Karpas-422 (cell line): ENCODE measurements around the gene ARHGAP22. TPM values are rescaled to one million over a fixed set of nuclear protein-coding genes. Genes with fewer than 3 reads are reported as not detected.

Experiments
- DNase-seq: peaks from one replicate; pipeline ENCODE4 v3.0.0-alpha.2; 2015
- H2AFZ ChIP-seq: fragments of 200-600 bp; sonication (generic); 2 replicates; pipeline ENCODE4 v1.6.1; 2014; ENCODE audit warnings: antibody characterized with exemption, low read length, mixed read lengths
- H3K27ac ChIP-seq: fragments of 200-600 bp; sonication (generic); 2 replicates; pipeline ENCODE4 v1.5.1; 2014; ENCODE audit warnings: mild to moderate bottlenecking, low read length, moderate library complexity
- H3K27me3 ChIP-seq: fragments of 200-600 bp; sonication (generic); 2 replicates; pipeline ENCODE4 v1.6.1; 2014; ENCODE audit warnings: low read length, mixed read lengths
- H3K36me3 ChIP-seq: fragments of 200-600 bp; sonication (generic); 2 replicates; pipeline ENCODE4 v1.6.1; 2014; ENCODE audit warnings: low read length, mixed read lengths; ENCODE audit not compliant: insufficient read depth
- H3K4me1 ChIP-seq: fragments of 200-600 bp; sonication (generic); 2 replicates; pipeline ENCODE4 v1.6.1; 2014; ENCODE audit warnings: mild to moderate bottlenecking, low read length, mixed read lengths
- H3K4me2 ChIP-seq: fragments of 200-600 bp; sonication (generic); 2 replicates; pipeline ENCODE4 v1.6.1; 2014; ENCODE audit warnings: low read length, low read depth, mild to moderate bottlenecking; ENCODE audit not compliant: poor library complexity, severe bottlenecking
- H3K4me3 ChIP-seq: fragments of 200-600 bp; sonication (generic); 2 replicates; pipeline ENCODE4 v1.5.1; 2014; ENCODE audit warnings: mild to moderate bottlenecking, antibody characterized with exemption, low read length, mixed read lengths
- H3K79me2 ChIP-seq: fragments of 200-600 bp; sonication (generic); 2 replicates; pipeline ENCODE4 v1.6.1; 2014; ENCODE audit warnings: mild to moderate bottlenecking, low read length, mixed read lengths
- H3K9ac ChIP-seq: fragments of 200-600 bp; sonication (generic); 2 replicates; pipeline ENCODE4 v1.6.0; 2014; ENCODE audit warnings: low read length
- H3K9me2 ChIP-seq: fragments of 200-600 bp; sonication (generic), shearing (Covaris generic); replicated peaks from 2 replicates; pipeline ENCODE4 v1.6.0; 2014; ENCODE audit warnings: mild to moderate bottlenecking, low read length, moderate library complexity; ENCODE audit not compliant: insufficient read depth
- H3K9me3 ChIP-seq: fragments of 300-700, 200-600 bp; sonication (generic); 2 replicates; pipeline ENCODE4 v1.6.1; 2014; ENCODE audit warnings: low read length, mixed read lengths
- H4K20me1 ChIP-seq: fragments of 200-600 bp; sonication (generic); 2 replicates; pipeline ENCODE4 v1.6.1; 2014; ENCODE audit warnings: mild to moderate bottlenecking, antibody characterized with exemption, low read length, low read depth; ENCODE audit not compliant: insufficient read depth
- total RNA-seq: library from RNA; depleted of rRNA; stranded (reverse); fragments of >200 nt; shearing (Covaris generic); gene quantifications from 2 replicates; pipeline ENCODE4 v1.2.3, GENCODE V29; 2014; ENCODE audit warnings: low replicate concordance

The ARHGAP22 gene
- total RNA-seq, 1 experiment from 2014 or later = 0.07 TPM

GRCh38 chr10:48458662-48459048 is 146.2 kb downstream of the ARHGAP22 start:
- DNase-seq = no peak
- peaks cover 5% of the 10 kb centered on the region for H3K4me1 ChIP-seq

DNA sequence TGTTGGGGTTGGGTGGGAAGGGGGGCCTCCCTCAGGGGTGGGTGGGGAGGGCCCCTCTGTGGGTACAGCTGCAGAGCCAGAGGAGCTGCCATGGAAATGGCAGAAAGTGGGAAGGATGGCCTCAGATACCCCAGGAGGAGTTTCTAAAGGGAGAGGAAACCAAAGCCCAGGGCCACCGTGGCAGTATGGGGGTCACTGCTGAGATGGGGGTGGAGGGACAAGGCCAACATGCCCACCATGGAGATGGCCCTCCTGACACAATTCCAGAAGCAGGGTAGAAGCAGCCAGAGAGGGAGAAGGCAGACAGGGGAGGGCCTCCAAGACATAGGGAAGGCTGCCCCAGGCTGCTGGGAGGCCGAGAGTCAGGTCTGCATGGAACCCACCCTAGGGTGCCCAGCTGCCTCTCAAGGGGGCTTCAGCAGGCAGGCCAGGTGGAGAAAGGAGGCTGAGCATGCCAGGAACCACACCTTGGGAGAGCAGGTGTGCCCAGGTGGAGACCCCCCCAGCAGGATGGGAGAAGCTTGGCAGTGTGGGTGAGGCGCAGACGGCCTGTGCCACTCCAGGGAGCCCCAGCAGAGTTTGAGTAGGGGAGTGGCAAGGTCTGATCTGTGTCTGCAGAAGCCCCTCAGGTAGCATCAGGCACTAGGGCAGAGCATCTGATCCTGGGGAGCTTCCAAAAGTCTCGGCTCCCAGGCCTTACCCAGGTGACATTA is 146.8 kb downstream of the ARHGAP22 start:
- Histone ChIP-seq H3K4me3 (no peak overlapping the region), H3K4me2 (no peak overlapping the region), H3K27ac (no peak overlapping the region), H3K9me3 (no peaks in the 10 kb centered on the region), H3K9ac (no peak overlapping the region), H2AFZ (no peak overlapping the region), H3K9me2 (no peaks in the 10 kb centered on the region), H4K20me1 (no peaks in the 10 kb centered on the region), H3K4me1 (peaks cover 5% of the 10 kb centered on the region), H3K79me2 (no peaks in the 10 kb centered on the region), H3K36me3 (no peaks in the 10 kb centered on the region), H3K27me3 (no peaks in the 10 kb centered on the region)
- DNase-seq = no peak

More at GRCh38 chr10:48458662-48459048, 146.2 kb downstream of the ARHGAP22 start:
- H3K79me2 ChIP-seq = no peaks in the 10 kb centered on the region
- H3K9ac ChIP-seq = no peak overlapping the region
- no peak overlapping the region for H2AFZ ChIP-seq
- no peak overlapping the region for H3K4me2 ChIP-seq
- H4K20me1 ChIP-seq = no peaks in the 10 kb centered on the region
- no peaks in the 10 kb centered on the region for H3K27me3 ChIP-seq
- no peak overlapping the region for H3K27ac ChIP-seq
- H3K4me3 ChIP-seq = no peak overlapping the region
- no peaks in the 10 kb centered on the region for H3K9me2 ChIP-seq
- no peaks in the 10 kb centered on the region for H3K9me3 ChIP-seq
- H3K36me3 ChIP-seq = no peaks in the 10 kb centered on the region

DNA sequence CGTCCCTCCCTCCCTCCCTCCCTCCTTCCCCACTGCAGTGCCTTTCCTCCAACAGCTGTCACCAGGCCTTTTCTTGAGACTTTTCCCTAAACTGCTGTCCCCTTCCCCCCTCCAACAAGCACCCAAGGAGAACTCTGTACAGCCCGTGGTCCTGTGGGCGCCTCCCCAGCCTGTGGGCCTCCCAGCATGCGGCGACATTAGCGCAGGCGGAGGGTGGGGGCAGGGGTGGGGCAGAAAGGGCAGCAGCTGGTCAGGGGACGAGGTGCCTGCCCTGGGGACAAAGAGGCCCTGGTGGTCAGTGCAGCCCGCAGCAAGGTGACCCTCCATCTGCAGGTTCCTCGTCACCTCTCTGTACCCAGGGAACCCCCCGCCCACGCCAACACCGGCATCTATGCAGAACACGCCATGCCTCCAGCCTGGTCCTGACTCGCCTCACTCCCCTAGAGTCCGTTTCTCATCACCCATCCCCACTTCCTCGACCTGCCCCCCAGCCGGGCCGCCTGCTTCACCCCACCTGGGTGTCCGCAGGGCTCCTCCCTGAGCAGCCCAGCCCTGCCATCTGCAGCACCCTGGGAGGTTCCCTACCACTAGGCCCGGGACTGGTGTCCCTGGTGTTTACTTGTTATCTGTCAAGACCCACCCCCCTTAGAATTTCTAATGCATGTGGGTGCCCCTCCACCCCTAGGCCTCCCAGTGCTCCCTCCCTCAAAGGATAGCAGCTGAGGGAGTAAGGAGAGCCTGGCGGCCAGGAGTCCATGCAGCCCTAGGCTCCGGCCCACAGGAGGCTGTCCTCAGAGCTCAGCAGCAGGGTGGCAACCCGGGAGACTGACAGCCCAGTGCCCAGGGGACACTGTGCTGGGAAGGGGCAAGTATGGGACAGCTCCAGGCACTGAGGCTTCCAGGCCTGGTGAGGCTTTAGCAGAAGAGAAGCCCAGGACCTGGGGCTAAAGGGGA is 147.8 kb downstream of the ARHGAP22 start:
- no peak overlapping the region for H3K9ac ChIP-seq
- no peaks in the 10 kb centered on the region for H3K9me3 ChIP-seq
- no peaks in the 10 kb centered on the region for H3K36me3 ChIP-seq
- H3K27me3 ChIP-seq = no peaks in the 10 kb centered on the region
- H4K20me1 ChIP-seq = 0 out of 2 replicates have a peak, but pooled peaks cover 2% of the 10 kb centered on the region
- peaks cover 5% of the 10 kb centered on the region for H3K4me1 ChIP-seq
- H3K4me3 ChIP-seq = no peak overlapping the region
- no peaks in the 10 kb centered on the region for H3K9me2 ChIP-seq
- H3K4me2 ChIP-seq = no peak overlapping the region
- H3K27ac ChIP-seq = no peak overlapping the region
- no peak for DNase-seq
- H2AFZ ChIP-seq = no peak overlapping the region
- no peaks in the 10 kb centered on the region for H3K79me2 ChIP-seq

- Histone ChIP-seq H3K9me3 (no peaks in the 10 kb centered on the region), H3K4me2 (no peak overlapping the region), H2AFZ (no peak overlapping the region), H3K27ac (no peak overlapping the region), H3K9ac (no peak overlapping the region), H3K27me3 (no peaks in the 10 kb centered on the region), H3K4me1 (peaks cover 5% of the 10 kb centered on the region), H3K4me3 (no peak overlapping the region), H3K36me3 (no peaks in the 10 kb centered on the region), H3K9me2 (no peaks in the 10 kb centered on the region), H3K79me2 (no peaks in the 10 kb centered on the region), H4K20me1 (0 out of 2 replicates have a peak, but pooled peaks cover 5% of the 10 kb centered on the region)
- no peak for DNase-seq
Observed at GRCh38 chr10:48456361-48456804, 148.5 kb downstream of the ARHGAP22 start.

GRCh38 chr10:48455392-48456151 is 149.3 kb downstream of the ARHGAP22 start:
- no peak overlapping the region for H3K4me2 ChIP-seq
- H3K9me3 ChIP-seq = no peaks in the 10 kb centered on the region
- H3K36me3 ChIP-seq = no peaks in the 10 kb centered on the region
- H3K4me1 ChIP-seq = peaks cover 5% of the 10 kb centered on the region
- no peaks in the 10 kb centered on the region for H3K79me2 ChIP-seq
- H3K9ac ChIP-seq = no peak overlapping the region
- 0 out of 2 replicates have a peak, but pooled peaks cover 5% of the 10 kb centered on the region for H4K20me1 ChIP-seq
- no peak overlapping the region for H3K27ac ChIP-seq
- H3K9me2 ChIP-seq = no peaks in the 10 kb centered on the region
- no peak overlapping the region for H2AFZ ChIP-seq
- H3K27me3 ChIP-seq = no peaks in the 10 kb centered on the region
- no peak for DNase-seq
- no peak overlapping the region for H3K4me3 ChIP-seq

GRCh38 chr10:48455055-48455391 is 149.8 kb downstream of the ARHGAP22 start:
- Histone ChIP-seq H3K79me2 (no peaks in the 10 kb centered on the region), H2AFZ (no peak overlapping the region), H3K27ac (no peak overlapping the region), H3K9ac (no peak overlapping the region), H3K27me3 (no peaks in the 10 kb centered on the region), H3K9me2 (no peaks in the 10 kb centered on the region), H3K36me3 (no peaks in the 10 kb centered on the region), H3K4me3 (no peak overlapping the region), H3K4me1 (peaks cover 1% of the 10 kb centered on the region; the same call in 1 of the 2 replicates), H4K20me1 (0 out of 2 replicates have a peak, but pooled peaks cover 5% of the 10 kb centered on the region), H3K9me3 (no peaks in the 10 kb centered on the region), H3K4me2 (no peak overlapping the region)
- no peak for DNase-seq

DNA sequence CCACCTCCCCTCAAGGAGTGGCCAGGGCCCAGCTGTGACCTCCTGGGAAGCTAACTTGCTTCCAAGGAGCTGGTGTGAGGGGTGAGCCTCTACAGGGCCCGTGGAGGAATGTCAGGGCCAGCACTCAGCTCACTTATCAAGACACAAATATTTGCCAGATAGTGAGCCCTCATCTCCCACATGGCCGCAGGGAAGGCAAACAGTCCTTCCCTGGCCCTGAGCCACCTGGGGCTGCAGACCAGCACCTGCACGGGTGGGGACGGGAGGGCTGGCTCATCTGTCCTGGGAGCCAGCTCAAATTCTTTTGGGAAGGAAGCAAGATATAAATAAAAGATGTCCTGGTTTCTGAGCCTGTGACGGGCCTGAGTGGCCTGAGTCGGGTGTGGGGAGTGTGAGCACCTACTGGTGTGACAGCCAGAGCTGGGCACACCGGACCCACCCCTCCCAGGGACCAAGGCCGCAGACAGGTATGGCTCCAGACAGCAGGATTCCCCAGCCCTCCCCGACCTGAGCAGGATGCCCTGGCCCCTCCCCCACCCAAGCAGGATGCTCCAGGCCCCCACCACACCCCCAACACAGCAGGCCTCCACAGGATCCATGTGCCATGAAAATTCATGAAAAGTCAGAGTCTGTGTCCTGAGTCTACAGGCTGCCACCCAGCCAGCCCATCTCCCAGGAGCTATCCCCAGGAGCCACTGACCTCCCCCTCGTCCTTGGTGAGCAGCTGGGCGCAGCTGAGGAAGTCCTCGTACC is 150.4 kb downstream of the ARHGAP22 start:
- H3K4me1 ChIP-seq = no peaks in the 10 kb centered on the region
- H3K9ac ChIP-seq = no peak overlapping the region
- no peaks in the 10 kb centered on the region for H3K36me3 ChIP-seq
- H3K9me3 ChIP-seq = no peaks in the 10 kb centered on the region
- H4K20me1 ChIP-seq = 0 out of 2 replicates have a peak, but pooled peaks cover 5% of the 10 kb centered on the region
- no peak overlapping the region for H2AFZ ChIP-seq
- H3K27me3 ChIP-seq = no peaks in the 10 kb centered on the region
- no peaks in the 10 kb centered on the region for H3K79me2 ChIP-seq
- H3K4me3 ChIP-seq = no peak overlapping the region
- DNase-seq = no peak
- no peaks in the 10 kb centered on the region for H3K9me2 ChIP-seq
- H3K27ac ChIP-seq = no peak overlapping the region
- no peak overlapping the region for H3K4me2 ChIP-seq
